Raji (cell line): ENCODE results near the gene NCKAP5.

Experiments used
- POLR2A ChIP-seq: IDR thresholded peaks from 2 replicates; pipeline ENCODE4 v1.6.1; 2011; ENCODE audit warnings: low read depth, low read length, control low read depth; ENCODE audit not compliant: insufficient read depth

The NCKAP5 gene

GRCh38 chr2:133380991-133381390 lies 187.3 kb downstream of the NCKAP5 start:
- no peak for TF ChIP-seq POLR2A

- no peak for TF ChIP-seq POLR2A
These were observed 189.2 kb downstream of the NCKAP5 start for GRCh38 chr2:133378928-133379549.

GRCh38 chr2:133378386-133378785 lies 189.9 kb downstream of the NCKAP5 start:
- no peak for TF ChIP-seq POLR2A

DNA sequence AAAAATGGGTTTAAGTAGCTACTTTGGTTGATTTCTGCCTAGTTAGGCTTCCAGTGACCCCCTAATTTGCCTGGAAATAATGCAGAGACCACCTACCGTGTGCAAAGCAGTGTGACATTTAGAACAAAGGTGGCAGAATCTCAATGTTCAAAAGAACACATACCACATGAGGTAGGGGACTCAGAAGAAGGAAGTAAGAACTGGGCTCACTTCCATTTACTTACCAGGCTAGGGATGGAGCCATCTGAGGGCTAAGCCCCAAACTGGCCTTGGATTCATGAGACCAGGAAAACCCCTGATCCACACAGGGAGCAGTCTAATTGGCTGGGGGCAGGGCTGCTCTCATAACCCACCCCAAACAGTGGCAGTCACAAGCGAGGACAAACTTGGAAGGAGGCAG lies 190.7 kb downstream of the NCKAP5 start:
- no peak for TF ChIP-seq POLR2A

DNA sequence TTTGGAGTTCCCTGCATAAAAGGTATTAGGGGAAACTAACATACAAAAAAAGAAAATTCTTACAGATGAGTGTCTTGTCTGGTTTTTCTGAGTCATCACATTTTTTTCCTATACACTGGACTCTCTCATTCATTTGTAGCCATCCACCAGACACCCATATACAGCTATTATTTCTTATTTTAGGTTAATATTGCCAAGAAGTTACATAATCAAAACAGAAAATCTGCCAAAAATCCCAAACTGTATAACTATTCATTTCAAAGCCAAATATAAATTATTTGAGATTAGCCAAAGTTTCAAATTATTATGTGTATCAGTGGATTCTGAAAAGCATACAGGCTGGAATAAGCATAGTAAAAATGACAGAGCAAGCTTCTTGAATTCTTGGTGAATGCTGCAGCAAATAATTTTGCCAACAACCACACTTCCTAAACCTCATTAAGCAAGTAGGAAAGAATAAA lies 191.2 kb downstream of the NCKAP5 start:
- no peak for TF ChIP-seq POLR2A

- no peak for TF ChIP-seq POLR2A
These were observed 193.5 kb downstream of the NCKAP5 start for GRCh38 chr2:133374781-133375180.

DNA sequence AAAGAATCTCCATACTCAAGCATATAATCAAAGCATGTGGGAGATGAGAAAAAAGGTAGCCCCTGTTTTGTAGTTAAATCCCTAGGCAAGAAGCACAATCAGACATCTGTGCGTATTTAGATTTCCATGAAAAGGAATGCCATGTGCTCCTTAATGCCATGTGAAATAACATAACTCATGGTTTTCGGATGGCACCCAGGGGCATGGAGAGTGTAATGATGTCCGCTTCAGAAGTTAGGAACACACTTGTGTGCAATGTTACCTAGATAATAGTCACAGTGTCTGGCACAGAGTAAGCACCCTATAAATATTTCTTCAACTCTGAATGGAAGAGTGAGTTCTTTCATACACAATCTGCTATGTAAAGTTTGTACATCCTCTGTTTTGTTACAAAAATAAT lies 197.0 kb downstream of the NCKAP5 start:
- TF ChIP-seq POLR2A: no peak

DNA sequence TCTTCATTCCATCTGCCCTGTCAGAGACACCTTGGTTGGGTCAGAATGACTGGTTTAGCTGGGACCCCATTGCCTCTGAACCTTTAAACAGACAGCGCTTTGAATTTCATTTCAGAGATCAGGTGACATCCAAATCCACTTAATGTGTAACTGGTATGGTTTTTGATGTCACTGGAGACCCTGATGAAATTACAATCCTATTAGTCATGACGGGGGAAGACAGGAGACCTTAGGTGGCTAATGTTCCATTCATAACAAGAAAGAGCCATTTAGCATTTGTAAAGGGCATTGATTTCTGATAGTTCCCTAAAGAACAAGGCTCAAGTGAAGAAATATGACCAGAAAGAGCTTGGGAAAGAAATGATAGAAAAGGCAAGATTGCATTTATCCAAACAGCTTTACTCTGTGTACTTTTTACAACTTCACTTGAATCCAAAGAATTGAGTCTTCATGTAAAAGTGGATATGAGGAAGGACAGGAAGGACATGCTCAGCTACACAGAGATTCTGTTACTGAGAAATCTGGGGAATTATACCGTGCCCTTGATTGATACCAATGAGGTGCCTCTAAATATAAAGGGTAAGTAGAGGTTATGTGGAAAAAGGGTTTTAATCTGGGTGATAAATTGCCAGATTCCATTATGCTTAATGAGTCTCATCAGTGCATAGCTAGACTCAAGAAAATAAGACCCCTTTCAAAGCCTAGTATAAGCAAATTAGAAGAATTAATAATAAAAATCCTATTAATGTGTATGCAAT lies 198.2 kb downstream of the NCKAP5 start:
- no peak for TF ChIP-seq POLR2A

DNA sequence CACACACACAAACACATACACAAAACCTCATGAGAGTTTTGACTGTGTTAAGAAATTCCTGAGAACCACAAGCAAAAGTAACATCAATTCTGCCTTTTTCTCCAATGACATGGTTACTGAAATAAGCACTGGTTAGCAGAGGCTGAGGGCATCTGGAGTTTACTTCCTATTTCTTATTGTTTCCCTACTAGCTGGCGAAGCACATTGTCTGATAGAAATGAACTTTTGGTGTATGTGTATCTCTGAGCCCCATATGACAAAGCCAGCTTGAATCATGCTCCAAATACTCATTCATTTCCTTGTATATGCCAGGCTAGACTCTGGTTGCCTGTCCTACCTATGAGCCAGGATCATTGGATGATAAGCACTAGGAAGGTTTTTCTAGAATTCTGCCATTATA lies 203.1 kb downstream of the NCKAP5 start:
- TF ChIP-seq POLR2A: no peak

DNA sequence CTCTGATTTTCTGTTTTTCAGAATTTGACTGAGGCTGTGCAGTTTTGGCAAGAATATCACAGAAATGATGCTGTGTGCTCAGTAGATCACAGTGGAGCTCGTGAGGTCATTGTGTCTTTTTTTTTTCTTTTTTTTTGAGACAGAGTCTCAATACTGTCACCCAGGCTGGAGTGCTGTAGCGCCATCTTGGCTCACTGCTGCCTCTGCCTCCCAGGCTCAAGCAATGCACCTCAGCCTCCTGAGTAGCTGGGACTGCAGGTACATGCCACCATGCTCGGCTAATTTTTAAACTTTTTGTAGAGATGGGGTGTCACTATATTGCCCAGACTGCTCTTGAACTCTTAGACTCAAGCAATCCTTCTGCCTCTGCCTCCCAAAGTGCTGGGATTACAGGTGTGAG lies 203.6 kb downstream of the NCKAP5 start:
- TF ChIP-seq POLR2A: no peak

DNA sequence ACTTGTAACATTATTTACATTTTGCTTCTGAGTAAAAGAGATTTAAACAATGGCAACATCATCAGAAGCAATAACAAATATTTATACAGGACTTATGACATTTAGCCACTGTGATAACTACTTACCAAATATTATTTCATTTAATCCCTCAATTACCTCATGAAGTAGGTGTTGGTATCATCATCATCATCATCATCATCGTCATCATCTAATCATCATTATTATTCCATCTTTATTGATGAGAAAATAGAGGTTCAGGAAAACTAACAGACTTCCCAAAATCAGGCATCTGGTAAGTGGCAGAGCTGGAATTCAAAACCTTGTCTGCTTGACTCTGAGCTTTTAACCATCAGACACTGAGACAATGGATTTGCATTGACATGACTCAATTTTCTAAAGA lies 204.4 kb downstream of the NCKAP5 start:
- no peak for TF ChIP-seq POLR2A

GRCh38 chr2:133362061-133362476 lies 206.2 kb downstream of the NCKAP5 start:
- no peak for TF ChIP-seq POLR2A

DNA sequence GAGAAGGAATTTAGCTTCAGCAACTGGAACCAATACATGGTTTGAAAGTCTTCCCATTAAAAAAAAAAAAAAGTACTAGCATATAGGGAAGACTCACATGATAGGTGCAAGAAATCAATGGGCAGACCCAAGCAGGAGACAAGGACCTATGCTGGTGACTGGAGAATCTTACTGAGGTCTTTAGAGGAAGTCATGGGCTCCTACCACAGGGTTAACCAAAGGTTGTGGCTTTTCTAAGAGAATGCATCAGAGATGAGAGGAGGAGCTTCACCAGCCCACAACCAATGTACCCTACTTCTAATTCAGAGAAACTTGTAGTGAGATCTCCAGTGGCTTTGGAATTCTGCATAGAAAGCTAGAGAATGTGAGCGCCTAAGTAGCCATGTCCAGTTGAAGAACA lies 207.4 kb downstream of the NCKAP5 start:
- no peak for TF ChIP-seq POLR2A

GRCh38 chr2:133360190-133360589 lies 208.1 kb downstream of the NCKAP5 start:
- TF ChIP-seq POLR2A: no peak

DNA sequence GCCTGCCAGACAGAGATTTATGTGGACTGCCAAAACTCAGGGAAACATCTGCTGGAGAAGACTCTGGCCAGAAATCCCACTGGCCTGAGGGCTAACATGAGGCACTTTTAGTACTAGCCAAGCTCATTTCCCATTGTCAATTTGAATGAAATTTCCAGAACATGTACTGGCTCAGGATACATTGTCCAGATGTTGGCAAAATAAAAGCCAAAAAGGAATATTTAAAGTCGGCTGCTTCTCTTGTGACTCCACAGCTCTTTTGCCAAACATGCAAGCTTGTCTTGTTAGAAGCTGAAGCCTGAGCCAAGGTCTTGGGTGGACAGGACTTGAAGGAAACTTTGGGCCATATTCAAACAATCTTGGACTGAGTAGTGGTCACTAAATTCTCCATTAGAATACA lies 215.5 kb downstream of the NCKAP5 start:
- TF ChIP-seq POLR2A: no peak

DNA sequence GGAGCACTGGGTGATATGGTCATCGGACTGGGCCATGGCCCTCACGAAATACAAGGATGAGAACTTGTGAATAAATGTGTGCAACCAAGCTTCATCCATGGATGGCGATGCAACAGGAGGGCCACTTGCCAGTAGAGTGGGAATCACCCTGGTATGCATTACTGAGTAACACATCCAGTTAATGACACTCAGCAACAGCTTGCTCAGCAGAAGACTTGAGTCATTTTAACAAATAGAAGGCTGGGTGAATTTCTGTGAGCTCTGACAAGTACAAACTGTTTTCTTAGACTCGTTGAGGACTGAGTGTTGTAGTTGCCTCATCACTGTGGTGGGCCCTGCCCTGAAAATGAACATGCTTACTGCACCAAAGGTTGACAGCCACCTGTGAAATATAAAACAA lies 221.6 kb downstream of the NCKAP5 start:
- no peak for TF ChIP-seq POLR2A

GRCh38 chr2:133345638-133346037 lies 222.6 kb downstream of the NCKAP5 start:
- no peak for TF ChIP-seq POLR2A

DNA sequence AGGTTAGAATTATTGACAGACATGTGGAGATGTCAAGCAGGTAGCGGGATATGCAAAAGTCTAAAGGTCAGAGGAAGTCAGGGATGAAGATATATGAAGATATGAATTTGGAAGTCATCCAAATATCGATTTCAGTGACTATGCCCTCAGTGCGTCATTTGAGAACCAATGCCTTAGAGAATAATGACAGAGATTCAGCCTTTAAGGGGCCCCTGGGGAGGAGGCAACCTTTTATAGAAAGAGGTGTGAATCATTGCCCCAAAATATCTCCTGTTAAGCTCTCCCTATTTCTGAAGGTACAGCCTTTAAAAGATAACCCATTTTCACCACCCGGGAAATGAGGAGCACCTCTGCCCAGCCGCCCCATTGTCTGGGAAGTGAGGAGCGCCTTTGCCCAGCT lies 223.4 kb downstream of the NCKAP5 start:
- TF ChIP-seq POLR2A: no peak

- no peak for TF ChIP-seq POLR2A
These were observed 225.3 kb downstream of the NCKAP5 start for GRCh38 chr2:133343018-133343352.
